Measurements from ENCODE around the gene PNPLA5. TPM values are rescaled to one million over a fixed set of nuclear protein-coding genes. Genes with fewer than 3 reads are reported as not detected.

Gene PNPLA5
- total and polyA plus RNA-seq, 9 of the 15 experiments (the other 6 are each of a cell fraction or from before 2014, with no cell fraction given), result not detected

DNA sequence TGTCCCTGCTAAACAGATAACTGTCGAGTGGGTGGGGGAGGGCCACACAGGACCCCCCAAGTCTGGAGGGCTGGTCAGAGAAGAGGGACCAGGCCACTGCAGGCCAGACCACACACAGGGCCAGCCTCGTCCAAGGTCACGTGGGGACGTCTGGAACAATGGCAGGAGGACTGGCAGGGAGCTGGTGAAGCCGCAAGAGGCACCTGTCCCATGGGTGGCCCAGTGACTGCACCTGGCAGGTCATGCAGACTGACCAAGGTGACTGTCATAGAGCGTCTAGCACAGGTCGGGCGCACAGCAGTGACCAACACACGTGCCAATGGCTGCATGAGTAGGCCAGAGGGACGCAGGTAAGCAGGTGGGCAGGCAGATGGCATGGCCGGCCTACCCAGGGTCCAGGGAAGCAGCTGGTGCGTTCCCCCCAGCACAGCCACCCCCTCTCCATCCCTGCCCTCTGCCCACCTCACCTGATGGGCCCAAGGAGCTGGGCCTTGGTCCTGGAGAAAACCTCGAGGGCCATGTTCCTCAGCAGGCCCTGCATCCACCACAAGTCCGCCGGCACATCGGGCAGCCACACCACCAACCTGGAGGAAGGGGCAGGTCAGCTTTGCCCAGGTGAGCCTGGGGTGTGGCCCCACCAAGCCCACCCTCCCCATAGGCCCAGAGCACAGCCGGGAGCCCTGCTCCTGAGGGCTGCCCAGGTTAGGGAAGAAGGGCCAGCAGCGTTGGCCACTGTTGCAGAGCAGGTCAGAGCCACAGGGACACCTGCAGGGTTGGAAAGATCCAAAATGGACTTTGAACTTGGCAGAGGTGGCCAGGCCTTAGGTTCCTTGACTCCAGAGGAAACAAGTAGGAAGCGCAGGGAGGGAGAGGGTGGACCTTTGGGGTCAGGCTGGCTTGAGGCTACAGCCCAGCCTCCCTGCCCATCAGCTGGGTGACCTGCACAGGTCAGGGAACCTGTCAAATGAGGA is 10.4 kb downstream of the PNPLA5 start (continued):
- TF ChIP-seq, protein P1, sequence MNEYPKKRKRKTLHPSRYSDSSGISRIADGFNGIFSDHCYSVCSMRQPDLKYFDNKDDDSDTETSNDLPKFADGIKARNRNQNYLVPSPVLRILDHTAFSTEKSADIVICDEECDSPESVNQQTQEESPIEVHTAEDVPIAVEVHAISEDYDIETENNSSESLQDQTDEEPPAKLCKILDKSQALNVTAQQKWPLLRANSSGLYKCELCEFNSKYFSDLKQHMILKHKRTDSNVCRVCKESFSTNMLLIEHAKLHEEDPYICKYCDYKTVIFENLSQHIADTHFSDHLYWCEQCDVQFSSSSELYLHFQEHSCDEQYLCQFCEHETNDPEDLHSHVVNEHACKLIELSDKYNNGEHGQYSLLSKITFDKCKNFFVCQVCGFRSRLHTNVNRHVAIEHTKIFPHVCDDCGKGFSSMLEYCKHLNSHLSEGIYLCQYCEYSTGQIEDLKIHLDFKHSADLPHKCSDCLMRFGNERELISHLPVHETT (CRISPR knock-in tag; conservative IDR thresholded peaks at IDR 0.05 in 1 of 2, IDR thresholded peaks at IDR 0.05 in 1 of 2), result no peak
- TF ChIP-seq IRF2 (CRISPR knock-in tag; IDR thresholded peaks at IDR 0.05) (no peak), CBX2 (IDR thresholded peaks at IDR 0.05; ENCODE audit: insufficient read depth, low read length, poor library complexity, severe bottlenecking) (no peak), TCF3 (CRISPR knock-in tag; IDR thresholded peaks at IDR 0.05) (no peak)

DNA sequence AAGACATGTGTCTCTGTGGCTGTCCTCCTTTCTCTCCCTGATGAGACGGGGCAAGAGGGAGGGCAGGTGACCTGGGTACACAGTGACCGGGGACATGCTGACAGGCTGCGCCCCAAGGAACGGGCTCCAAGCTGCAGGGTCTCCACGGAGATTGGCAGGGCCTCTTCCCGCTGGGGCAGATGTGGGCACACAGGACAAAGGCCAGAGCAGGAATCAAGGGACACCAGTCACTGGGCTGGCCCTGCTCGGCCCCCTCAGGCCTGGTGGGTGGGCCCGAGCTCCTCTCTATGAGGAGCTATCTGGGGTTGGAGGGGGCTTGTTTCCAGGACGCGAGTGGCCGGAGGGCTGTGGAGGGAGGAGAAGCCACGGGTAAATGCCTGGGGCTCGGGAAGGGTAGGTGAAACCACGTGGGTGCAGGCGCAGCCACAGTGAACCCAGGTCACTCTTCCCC is 11.2 kb downstream of the PNPLA5 start:
- Histone ChIP-seq H2AFZ (ENCODE audit: low read depth, low read length) (no peak overlapping the region), H3K4me2 (ENCODE audit: insufficient read depth, low read length) (no peak overlapping the region), H3K4me1 (replicated peaks in 1 of 2; ENCODE audit: control insufficient read depth in 2 of 2, insufficient read depth in 2 of 2, low read length in 2 of 2) (no peaks in the 10 kb centered on the region; a peak in 1 of 5 replicates), H4K20me1 (replicated peaks; ENCODE audit: control insufficient read depth, insufficient read depth, low read length) (no peaks in the 10 kb centered on the region; the same call in 1 of the 2 replicates), H3K9me3 (replicated peaks; ENCODE audit: control insufficient read depth, insufficient read depth, low read depth, low read length) (no peaks in the 10 kb centered on the region), H3K9me1 (ENCODE audit: control insufficient read depth, insufficient read depth, low read length) (no peaks in the 10 kb centered on the region), H3K27me3 (ENCODE audit: control insufficient read depth in 2 of 2, insufficient read depth in 2 of 2, low read length in 2 of 2) (no peaks in the 10 kb centered on the region; a peak in 1 of 5 replicates), H3K9ac (ENCODE audit: insufficient read depth in 1 of 2, low read depth in 2 of 2, low read length in 2 of 2) (no peak overlapping the region), H3K36me3 (ENCODE audit: control insufficient read depth, insufficient read depth, low read length) (no peaks in the 10 kb centered on the region), H3K4me3 (no peak overlapping the region), H3K27ac (ENCODE audit: extremely low read depth, low read depth, low read length) (no peak overlapping the region), H3K79me2 (ENCODE audit: control insufficient read depth, insufficient read depth, low read length) (no peaks in the 10 kb centered on the region)
- CTCF ChIA-PET (ENCODE audit: low intra/inter-chr PET ratio), result no interaction called here
- POLR2A ChIA-PET, result no interaction called here
- 2% methylated on average over 6 of the region's 15 CpGs for WGBS (ENCODE audit: insufficient coverage, low coverage, missing lambda C conversion rate)
- intact Hi-C loops (cut with micrococcal nuclease) (loop anchor here (10.0 kb wide), 1 partner anchor 744 kb away; no protein-coding TSS in a partner anchor), in situ Hi-C loops (cut with MboI) (no loop called here)
- no TSS peak for BruUV-seq (replicated peaks)
- DNase-seq (ENCODE audit: extremely low read depth in 1 of 4, low spot score in 3 of 4) (no peak), ATAC-seq (no peak), FAIRE-seq (no peak)
- no peak for TF ChIP-seq RBM39 (optimal IDR thresholded peaks at IDR 0.05; ENCODE audit: low read depth, low read length)
- TF ChIP-seq NFYB (IDR thresholded peaks at IDR 0.05; ENCODE audit: extremely low read depth, insufficient read length), result no peak
- no peak for TF ChIP-seq ZFX (CRISPR knock-in tag; IDR thresholded peaks at IDR 0.05)
- TF ChIP-seq, protein P2, sequence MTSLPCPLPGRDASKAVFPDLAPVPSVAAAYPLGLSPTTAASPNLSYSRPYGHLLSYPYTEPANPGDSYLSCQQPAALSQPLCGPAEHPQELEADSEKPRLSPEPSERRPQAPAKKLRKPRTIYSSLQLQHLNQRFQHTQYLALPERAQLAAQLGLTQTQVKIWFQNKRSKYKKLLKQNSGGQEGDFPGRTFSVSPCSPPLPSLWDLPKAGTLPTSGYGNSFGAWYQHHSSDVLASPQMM (CRISPR knock-in tag; IDR thresholded peaks at IDR 0.05), result no peak
- TF ChIP-seq ZNF184 (CRISPR knock-in tag; IDR thresholded peaks at IDR 0.05), result no peak
- TF ChIP-seq, protein P3, sequence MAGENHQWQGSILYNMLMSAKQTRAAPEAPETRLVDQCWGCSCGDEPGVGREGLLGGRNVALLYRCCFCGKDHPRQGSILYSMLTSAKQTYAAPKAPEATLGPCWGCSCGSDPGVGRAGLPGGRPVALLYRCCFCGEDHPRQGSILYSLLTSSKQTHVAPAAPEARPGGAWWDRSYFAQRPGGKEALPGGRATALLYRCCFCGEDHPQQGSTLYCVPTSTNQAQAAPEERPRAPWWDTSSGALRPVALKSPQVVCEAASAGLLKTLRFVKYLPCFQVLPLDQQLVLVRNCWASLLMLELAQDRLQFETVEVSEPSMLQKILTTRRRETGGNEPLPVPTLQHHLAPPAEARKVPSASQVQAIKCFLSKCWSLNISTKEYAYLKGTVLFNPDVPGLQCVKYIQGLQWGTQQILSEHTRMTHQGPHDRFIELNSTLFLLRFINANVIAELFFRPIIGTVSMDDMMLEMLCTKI (IDR thresholded peaks at IDR 0.05; ENCODE audit: partially characterized antibody), result no peak
- TF ChIP-seq CBX8 (IDR thresholded peaks at IDR 0.05; ENCODE audit: borderline replicate concordance, extremely low read depth, low read depth, low read length, poor library complexity, severe bottlenecking), result no peak
- TF ChIP-seq ELF2 (CRISPR knock-in tag; IDR thresholded peaks at IDR 0.05), result no peak
- TF ChIP-seq SRSF7 (optimal IDR thresholded peaks at IDR 0.05; ENCODE audit: low read depth, low read length), result no peak
- TF ChIP-seq PTTG1 (tag; IDR thresholded peaks at IDR 0.05; ENCODE audit: low read depth), result no peak
- no peak for TF ChIP-seq PHF8 (IDR thresholded peaks at IDR 0.05; ENCODE audit: borderline replicate concordance, low read length)
- TF ChIP-seq PHF20 (IDR thresholded peaks at IDR 0.05; ENCODE audit: partially characterized antibody), result no peak
